Adrenal gland (tissue), 12 donors: ENCODE measurements around the gene CST7. TPM values are rescaled to one million over a fixed set of nuclear protein-coding genes. Genes with fewer than 3 reads are reported as not detected.
"Not testable (repeated sequence)": the region's sequence is repeated elsewhere in the genome, so short reads cannot be mapped to it uniquely, and the experiment has no call there.

Experiments used
- DNase-seq, 7 donors: peaks; one replicate each; pipeline ENCODE4 v3.0.0-alpha.2; 2019 to 2020
- H3K27ac ChIP-seq, 5 donors: fragments of 200-600 bp; sonication (generic) in 4 of 5; 1 replicate in 3 of 5; 2 replicates in 2 of 5; pipeline versions ENCODE4 v1.5.1 to v1.8.0; 2016 to 2020; ENCODE audit warnings: mild to moderate bottlenecking in 1 of 5
- H3K27me3 ChIP-seq: fragments of 200-600 bp; 2 replicates; pipeline ENCODE4 v1.8.0; 2021
- H3K36me3 ChIP-seq, 2 donors: fragments of 200-600 bp; replicated peaks in 1 of 2; 1 replicate in 1 of 2; 2 replicates in 1 of 2; pipeline versions ENCODE4 v1.5.1 to v1.8.0; 2018 to 2022
- H3K4me1 ChIP-seq, 2 donors: fragments of 200-600 bp; replicated peaks in 1 of 2; 1 replicate in 1 of 2; 2 replicates in 1 of 2; pipeline versions ENCODE4 v1.5.1 to v1.8.0; 2018 to 2021
- H3K4me3 ChIP-seq, 4 donors: fragments of 200-600 bp; sonication (generic) in 3 of 4; one replicate each; pipeline ENCODE4 v1.5.1; 2016 to 2018
- H3K9me3 ChIP-seq, 3 donors: fragments of 200-600 bp; sonication (generic) in 1 of 3; replicated peaks in 1 of 3; 1 replicate in 2 of 3; 2 replicates in 1 of 3; pipeline versions ENCODE4 v1.5.1 to v1.8.0; 2016 to 2021
- CTCF ChIP-seq, 6 experiments: fragments of 450-650 bp in 4 of 6; fragments of 200-600 bp in 2 of 6; sonication (generic) in 1 of 6; IDR thresholded peaks; 1 replicate in 5 of 6; 2 replicates in 1 of 6; pipeline versions ENCODE4 v1.5.1 to v1.8.0; 2016 to 2021; ENCODE audit warnings: antibody characterized with exemption in 6 of 6, mild to moderate bottlenecking in 2 of 6, moderate library complexity in 1 of 6
- POLR2A ChIP-seq, 2 donors: fragments of 450-650 bp; IDR thresholded peaks; one replicate each; pipeline ENCODE4 v1.6.1; 2017; ENCODE audit warnings: antibody characterized with exemption in 2 of 2, mild to moderate bottlenecking in 2 of 2, moderate library complexity in 1 of 2
- WGBS, 4 donors: extraction: QIAGEN DNeasy Blood & Tissue Kit in 2 of 4; methylation state at CpG; one replicate each; pipeline versions ENCODE4 v1.1.5 to v1.1.7; 2013 to 2017; 5-methylcytosine and 5-hydroxymethylcytosine counted together
- intact Hi-C, 2 donors: fragments of 100-400 bp; cut with DNase I; formaldehyde crosslinking; loops; one replicate each; pipeline versions ENCODE4 v1.14.1 to v1.15.0; 2022 to 2023
- polyA plus RNA-seq, 3 donors: library from polyadenylated mRNA; stranded (reverse); fragments of 200-250 nt in 2 of 3; fragments of 350-450 nt in 1 of 3; fragmentation: Illumina TruSeq in 1 of 3; extraction: RNeasy Lipid Tissue Mini Kit (QIAGEN cat#74804) in 1 of 3; gene quantifications; one replicate each; pipeline ENCODE4 v1.2.3, GENCODE V29; 2013 to 2014
- total RNA-seq, 9 donors: library from RNA; depleted of rRNA in 4 of 9; stranded (reverse); fragments of >200 nt in 4 of 9; fragments of 120-200 nt in 1 of 9; fragmentation: NEBNext Ultra II Directional in 1 of 9; extraction: Animal tissue kit (Norgen Biotek cat#: 25700) in 1 of 9; gene quantifications; one replicate each; pipeline versions ENCODE4 v1.1.0 to v1.2.4, GENCODE V29; 2013 to 2023
- donor health status: healthy with polysubstance abuse.
- donor health status: Bipolar disorder and iron deficiency.
- donor health status: DM: yes; HTN: yes; CAD: no.
- donor health status: DM: no; HTN: no; CAD: no.
- donor health status: DM: no; HTN: no; CAD: no.
- donor health status: DM: yes; HTN: yes; CAD: no.

The CST7 gene
- total and polyA plus RNA-seq, 12 donors = 0.17 to 4.1 (median 0.93) TPM

DNA sequence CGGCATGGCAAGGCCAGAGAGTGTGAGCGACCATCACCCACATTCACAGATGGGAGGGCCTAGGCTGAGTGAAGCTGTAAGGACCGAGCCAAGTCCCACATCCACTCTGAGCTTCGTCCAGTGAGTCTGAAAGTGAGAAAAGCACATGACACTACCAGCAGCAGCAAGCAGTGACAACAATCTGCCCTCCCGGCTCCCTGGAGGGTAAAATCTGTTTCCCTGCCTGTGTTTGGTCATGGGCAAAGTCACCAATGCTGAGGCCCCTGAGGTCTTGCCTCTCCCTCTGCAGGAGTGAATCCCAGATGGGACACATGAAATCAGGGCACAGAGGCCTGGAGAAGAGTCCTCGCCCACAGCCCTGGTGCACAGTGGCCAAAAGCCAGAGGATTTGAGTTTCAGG lies 6.4 kb upstream of the CST7 start:
- H3K4me1 ChIP-seq = no peaks in the 10 kb centered on the region
- WGBS, 4 donors = 65 to 87% (median 85%) methylated on average over 5 to 6 of the region's 6 CpGs
- no peaks in the 10 kb centered on the region for H3K9me3 ChIP-seq
- DNase-seq = peak in 1 of 7 donors; percentile 33
- no peaks in the 10 kb centered on the region for H3K36me3 ChIP-seq
- no peaks in the 10 kb centered on the region for H3K27me3 ChIP-seq
- H3K4me3 ChIP-seq = no peak overlapping the region
- H3K27ac ChIP-seq = no peak overlapping the region
- TF ChIP-seq CTCF (IDR thresholded peaks at IDR 0.05) = no peak
- TF ChIP-seq POLR2A (IDR thresholded peaks at IDR 0.05) = no peak
- intact Hi-C loops = no loop called here

- H3K4me3 ChIP-seq = no peak overlapping the region
- WGBS, 4 donors = 67 to 96% (median 88%) methylated on average over 4 of the region's 4 CpGs
- H3K36me3 ChIP-seq = no peaks in the 10 kb centered on the region
- intact Hi-C loops = no loop called here
- peak in 1 of 7 donors; percentile 17 for DNase-seq
- TF ChIP-seq CTCF (IDR thresholded peaks at IDR 0.05) = no peak
- TF ChIP-seq POLR2A (IDR thresholded peaks at IDR 0.05) = no peak
- H3K4me1 ChIP-seq = no peaks in the 10 kb centered on the region
- H3K27ac ChIP-seq = no peak overlapping the region
- H3K27me3 ChIP-seq = no peaks in the 10 kb centered on the region
- no peaks in the 10 kb centered on the region for H3K9me3 ChIP-seq
Measured at GRCh38 chr20:24943196-24943595, 5.9 kb upstream of the CST7 start.

DNA sequence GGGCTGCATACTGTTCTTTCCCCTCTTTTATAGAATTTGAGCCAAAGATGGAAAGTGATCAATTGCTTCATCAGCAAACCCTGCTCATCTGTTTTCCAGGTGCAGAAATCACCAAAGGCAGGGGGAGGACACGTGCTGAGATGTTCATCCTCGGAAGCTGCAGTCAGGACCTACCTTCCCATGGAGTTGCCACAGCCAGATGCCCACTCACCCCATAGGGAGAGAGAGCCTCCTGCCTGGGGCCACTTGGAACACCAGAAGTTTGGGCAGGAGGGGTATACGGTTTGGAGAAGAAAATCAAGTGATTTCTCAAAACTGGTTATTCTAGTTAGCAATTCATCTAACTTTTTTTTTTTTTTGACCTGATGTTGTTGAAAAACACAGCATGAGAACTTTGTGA lies 5.3 kb upstream of the CST7 start:
- Histone ChIP-seq H3K4me3 (no peak overlapping the region), H3K27me3 (no peaks in the 10 kb centered on the region), H3K36me3 (no peaks in the 10 kb centered on the region), H3K27ac (no peak overlapping the region), H3K9me3 (no peaks in the 10 kb centered on the region), H3K4me1 (no peaks in the 10 kb centered on the region)
- DNase-seq = peak in 1 of 7 donors; percentile 21
- intact Hi-C loops = no loop called here
- WGBS, 4 donors = 50 to 82% (median 63%) methylated on average over 3 of the region's 3 CpGs
- TF ChIP-seq POLR2A (IDR thresholded peaks at IDR 0.05) (no peak), CTCF (IDR thresholded peaks at IDR 0.05) (no peak)

DNA sequence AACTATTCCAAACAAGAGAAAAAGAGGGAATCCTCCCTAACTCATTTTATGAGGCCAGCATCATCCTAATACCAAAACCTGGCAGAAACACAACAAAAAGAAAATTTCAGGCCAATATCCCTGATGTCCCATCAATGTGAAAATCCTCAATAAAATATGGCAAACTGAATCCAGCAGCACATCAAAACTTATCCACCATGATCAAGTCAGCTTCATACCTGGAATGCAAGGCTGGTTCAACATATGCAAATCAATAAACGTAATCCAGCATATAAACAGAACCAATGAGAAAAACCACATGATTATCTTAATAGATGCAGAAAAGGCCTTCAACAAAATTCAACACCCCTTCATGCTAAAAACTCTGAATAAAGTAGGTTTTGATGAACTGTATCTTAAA lies 2.7 kb upstream of the CST7 start:
- intact Hi-C loops, H3K9me3 ChIP-seq, DNase-seq, H3K36me3 ChIP-seq, H3K4me1 ChIP-seq, H3K27me3 ChIP-seq, H3K27ac ChIP-seq, H3K4me3 ChIP-seq: not testable (repeated sequence)
- WGBS, 4 donors = 67 to 92% (median 86%) methylated on average over 1 of the region's 1 CpG

DNA sequence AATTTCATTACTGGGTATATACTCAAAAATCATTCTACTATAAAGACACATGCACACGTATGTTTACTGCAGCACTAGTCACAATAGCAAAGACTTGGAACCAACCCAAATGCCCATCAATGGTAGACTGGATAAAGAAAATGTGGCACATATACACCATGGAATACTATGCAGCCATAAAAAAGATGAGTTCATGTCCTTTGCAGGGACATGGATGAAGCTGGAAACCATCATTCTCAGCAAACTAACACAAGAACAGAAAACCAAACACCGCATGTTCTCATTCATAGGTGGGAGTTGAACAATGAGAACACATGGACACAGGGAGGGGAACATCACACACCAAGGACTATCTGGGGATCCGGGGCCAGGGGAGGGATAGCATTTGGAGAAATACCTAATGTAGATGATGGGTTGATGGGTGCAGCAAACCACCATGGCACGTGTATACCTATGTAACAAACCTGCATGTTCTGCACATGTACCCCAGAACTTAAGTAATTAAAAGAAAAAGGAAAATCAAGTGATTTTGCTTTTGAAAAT lies 602 bp upstream of the CST7 start:
- WGBS, 4 donors = 57 to 83% (median 69%) methylated on average over 4 of the region's 4 CpGs
- H3K27me3 ChIP-seq, H3K27ac ChIP-seq, H3K36me3 ChIP-seq, intact Hi-C loops, H3K9me3 ChIP-seq, H3K4me1 ChIP-seq, H3K4me3 ChIP-seq: not testable (repeated sequence)
- DNase-seq = peak in 1 of 7 donors; percentile 25
